ENCODE data around the gene CREG2. TPM values are rescaled to one million over a fixed set of nuclear protein-coding genes. Genes with fewer than 3 reads are reported as not detected.
"Not testable (repeated sequence)": the region's sequence is repeated elsewhere in the genome, so short reads cannot be mapped to it uniquely, and the experiment has no call there.

Gene CREG2
- total RNA-seq, 2 experiments from 2014 or later, result not detected

GRCh38 chr2:101316568-101316967, 70.7 kb downstream of the CREG2 start:
- POLR2A ChIA-PET; H3K27ac Mint-ChIP-seq; DNase-seq; ATAC-seq; H3K9me3 Mint-ChIP-seq (ENCODE audit: insufficient read depth); H3K4me3 Mint-ChIP-seq; H3K36me3 Mint-ChIP-seq (ENCODE audit: low read depth): not testable (repeated sequence)
- CTCF ChIA-PET, result interaction anchor here (1.4 kb wide), 1 partner anchor 9 kb away, joined by 3 read pairs; no protein-coding TSS in a partner anchor
- Mint-ChIP-seq H3K27me3 (ENCODE audit: low read depth) (peaks cover 13% of the 10 kb centered on the region), H3K4me1 (ENCODE audit: low read depth) (peaks cover 25% of the 10 kb centered on the region)

DNA sequence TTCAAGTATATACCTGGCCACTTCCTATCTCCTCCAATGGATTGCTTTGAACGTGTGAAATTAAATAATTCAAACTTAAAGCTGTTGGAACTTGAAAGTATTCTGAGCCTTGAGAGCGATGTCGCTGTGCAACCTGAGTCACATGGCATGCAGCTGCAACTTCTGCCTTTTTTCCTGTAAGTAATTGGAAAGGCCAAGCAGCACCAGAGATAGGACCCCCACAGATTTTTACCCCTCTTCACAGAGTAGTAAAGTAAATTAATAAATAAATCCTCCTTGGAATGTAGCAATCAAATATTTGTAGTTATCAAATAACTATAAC, 75.6 kb downstream of the CREG2 start:
- Mint-ChIP-seq H3K9me3 (ENCODE audit: insufficient read depth) (no peaks in the 10 kb centered on the region), H3K36me3 (ENCODE audit: low read depth) (peaks cover 11% of the 10 kb centered on the region), H3K4me1 (ENCODE audit: low read depth) (peaks cover 52% of the 10 kb centered on the region), H3K4me3 (peak overlapping the region; percentile 12), H3K27ac (peak overlapping the region; percentile 75), H3K27me3 (ENCODE audit: low read depth) (peaks cover 2% of the 10 kb centered on the region)
- no peak for DNase-seq
- ATAC-seq, result no peak
- ChIA-PET CTCF (interaction anchor here (1.0 to 3.3 kb wide), 5 partner anchors 22 to 71 kb away, joined by 3 to 10 read pairs (median 4); no protein-coding TSS in a partner anchor), POLR2A (interaction anchor here (1.1 to 1.2 kb wide), 2 partner anchors 19 to 58 kb away, joined by 3 to 4 read pairs; partner anchors contain the start of gene CNOT11)

- Mint-ChIP-seq H3K36me3 (ENCODE audit: low read depth) (peaks cover 16% of the 10 kb centered on the region), H3K4me3 (peak overlapping the region; percentile 12), H3K27me3 (ENCODE audit: low read depth) (no peaks in the 10 kb centered on the region), H3K4me1 (ENCODE audit: low read depth) (peaks cover 52% of the 10 kb centered on the region), H3K9me3 (ENCODE audit: insufficient read depth) (no peaks in the 10 kb centered on the region), H3K27ac (peak overlapping the region; percentile 75)
- ChIA-PET CTCF (interaction anchor here (0.9 to 3.3 kb wide), 8 partner anchors 22 to 389 kb away, joined by 3 to 10 read pairs (median 4); no protein-coding TSS in a partner anchor), POLR2A (interaction anchor here (1.1 to 1.4 kb wide), 3 partner anchors 20 to 58 kb away, joined by 3 to 4 read pairs (median 4); partner anchors contain the start of gene CNOT11)
- ATAC-seq (no peak), DNase-seq (no peak)
Measured at GRCh38 chr2:101310834-101311695, 76.2 kb downstream of the CREG2 start.

- Mint-ChIP-seq H3K9me3 (ENCODE audit: insufficient read depth) (no peaks in the 10 kb centered on the region), H3K27ac (no peak overlapping the region)
- POLR2A ChIA-PET, result interaction anchor here (1.4 kb wide), 1 partner anchor 29 kb away, joined by 4 read pairs; no protein-coding TSS in a partner anchor
Measured at GRCh38 chr2:101310090-101310833, 77.0 kb downstream of the CREG2 start.

DNA sequence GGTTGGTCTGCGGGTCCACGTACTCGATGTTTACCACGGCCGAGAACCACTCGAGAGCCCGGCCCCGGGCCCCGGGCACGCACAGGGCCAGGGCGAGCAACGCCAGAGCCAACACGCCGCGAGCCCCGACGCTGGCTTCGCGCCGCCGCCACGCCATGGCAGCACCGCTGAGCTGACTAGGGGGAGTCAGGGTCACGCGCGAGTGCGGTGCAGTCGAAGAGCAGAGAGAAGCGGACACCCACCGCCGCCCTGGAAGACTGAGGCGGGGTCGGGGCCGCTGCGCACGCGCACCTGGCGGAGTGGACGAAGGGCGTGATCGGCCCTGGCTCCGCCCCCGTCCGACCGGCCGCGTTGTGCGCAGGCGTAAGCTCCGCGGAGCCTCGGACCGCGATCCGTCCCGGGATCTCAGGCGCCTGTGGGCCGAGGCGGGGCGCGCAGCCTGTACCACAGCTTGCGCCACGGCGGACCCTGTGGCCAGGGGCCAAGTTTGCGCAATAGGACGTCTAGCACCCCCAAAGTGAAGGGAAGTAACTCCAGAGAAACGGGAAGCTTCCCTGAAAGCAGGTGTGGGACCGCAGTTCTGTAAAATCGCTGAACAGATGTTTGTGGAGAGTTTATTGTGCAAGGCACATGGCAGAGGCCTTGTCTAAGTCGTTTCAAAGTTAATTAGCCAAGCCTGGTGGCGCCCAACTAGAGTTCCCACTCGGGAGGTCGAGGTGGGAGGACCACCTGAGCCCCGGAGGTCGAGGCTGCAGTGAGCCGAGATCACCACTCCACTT, 78.7 kb downstream of the CREG2 start, which contains the start of gene RNF149:
RNF149 (minus strand) TSS at position 270 of the 779 bp plus-strand sequence; CDS start at position 157, 113 bp downstream.
- Mint-ChIP-seq H3K4me3 (peak within 1 kb of the TSS; percentile 93), H3K27me3 (ENCODE audit: low read depth) (no peaks in the 10 kb centered on the region), H3K27ac (peak within 1 kb of the TSS; percentile 94), H3K9me3 (ENCODE audit: insufficient read depth) (no peaks in the 10 kb centered on the region), H3K36me3 (ENCODE audit: low read depth) (peaks cover 37% of the 10 kb centered on the region), H3K4me1 (ENCODE audit: low read depth) (peaks cover 66% of the 10 kb centered on the region)
- peak; percentile 73 for ATAC-seq
- ChIA-PET POLR2A (interaction anchor here (0.6 to 1.8 kb wide), 12 partner anchors 10 to 1926 kb away, joined by 3 to 30 read pairs (median 5); partner anchors contain the start of gene MAP4K4), CTCF (interaction anchor here (0.7 to 1.3 kb wide), 9 partner anchors 17 to 80 kb away, joined by 3 to 12 read pairs (median 3); no protein-coding TSS in a partner anchor)
- DNase-seq, result peak; percentile 92

More at GRCh38 chr2:101310090-101310833, 77.0 kb downstream of the CREG2 start:
- no peak for ATAC-seq
- CTCF ChIA-PET, result interaction anchor here (0.9 to 3.3 kb wide), 5 partner anchors 23 to 390 kb away, joined by 3 to 10 read pairs (median 3); no protein-coding TSS in a partner anchor
- H3K27me3 Mint-ChIP-seq (ENCODE audit: low read depth), result no peaks in the 10 kb centered on the region
- H3K36me3 Mint-ChIP-seq (ENCODE audit: low read depth), result peaks cover 24% of the 10 kb centered on the region
- peaks cover 55% of the 10 kb centered on the region for H3K4me1 Mint-ChIP-seq (ENCODE audit: low read depth)
- DNase-seq, result no peak
- H3K4me3 Mint-ChIP-seq, result no peak overlapping the region

DNA sequence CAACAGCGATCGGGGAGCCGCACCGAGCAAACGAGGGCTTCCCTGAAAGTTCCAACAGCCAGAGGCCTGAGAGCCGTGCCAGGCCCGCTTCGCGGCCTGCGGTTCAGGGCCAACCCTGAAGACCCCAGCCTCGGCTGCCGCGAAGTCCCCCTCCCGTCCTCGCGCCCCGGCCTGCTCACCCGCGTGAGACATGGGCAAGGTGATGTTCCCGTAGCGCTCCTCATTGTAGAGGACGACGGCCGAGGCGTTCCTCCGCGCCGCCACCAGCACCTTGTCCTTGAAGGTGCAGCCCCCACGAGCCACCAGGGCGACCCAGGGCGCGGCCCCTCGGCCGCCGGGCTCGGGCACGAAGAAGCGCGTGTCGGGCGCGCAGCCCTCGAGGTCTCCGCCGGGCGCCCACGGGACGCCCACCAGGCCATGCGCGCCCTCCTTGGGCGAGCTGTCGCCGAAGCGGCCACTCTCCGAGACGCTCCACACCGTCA, 79.3 kb downstream of the CREG2 start:
- ATAC-seq (peak; percentile 24), DNase-seq (peak; percentile 41)
- Mint-ChIP-seq H3K4me3 (peak overlapping the region; percentile 93), H3K36me3 (ENCODE audit: low read depth) (peaks cover 38% of the 10 kb centered on the region), H3K4me1 (ENCODE audit: low read depth) (peaks cover 70% of the 10 kb centered on the region), H3K27me3 (ENCODE audit: low read depth) (no peaks in the 10 kb centered on the region), H3K27ac (peak overlapping the region; percentile 94), H3K9me3 (ENCODE audit: insufficient read depth) (no peaks in the 10 kb centered on the region)
- ChIA-PET POLR2A (interaction anchor here (1.0 to 1.8 kb wide), 10 partner anchors 9 to 389 kb away, joined by 3 to 30 read pairs (median 5); partner anchors contain the start of gene MAP4K4), CTCF (interaction anchor here (0.7 to 1.3 kb wide), 6 partner anchors 18 to 56 kb away, joined by 3 to 12 read pairs (median 3); no protein-coding TSS in a partner anchor)

GRCh38 chr2:101307503-101307902, 79.8 kb downstream of the CREG2 start:
- peaks cover 40% of the 10 kb centered on the region for H3K36me3 Mint-ChIP-seq (ENCODE audit: low read depth)
- ATAC-seq (no peak), DNase-seq (no peak)
- H3K9me3 Mint-ChIP-seq (ENCODE audit: insufficient read depth), result no peaks in the 10 kb centered on the region
- POLR2A ChIA-PET, result interaction anchor here (1.2 to 2.8 kb wide), 4 partner anchors 20 to 54 kb away, joined by 3 to 17 read pairs (median 10); partner anchors contain the start of gene CNOT11
- CTCF ChIA-PET, result no interaction called here
- H3K27me3 Mint-ChIP-seq (ENCODE audit: low read depth), result no peaks in the 10 kb centered on the region
- H3K4me1 Mint-ChIP-seq (ENCODE audit: low read depth), result peaks cover 74% of the 10 kb centered on the region
- peak overlapping the region; percentile 93 for H3K4me3 Mint-ChIP-seq
- peak overlapping the region; percentile 94 for H3K27ac Mint-ChIP-seq

DNA sequence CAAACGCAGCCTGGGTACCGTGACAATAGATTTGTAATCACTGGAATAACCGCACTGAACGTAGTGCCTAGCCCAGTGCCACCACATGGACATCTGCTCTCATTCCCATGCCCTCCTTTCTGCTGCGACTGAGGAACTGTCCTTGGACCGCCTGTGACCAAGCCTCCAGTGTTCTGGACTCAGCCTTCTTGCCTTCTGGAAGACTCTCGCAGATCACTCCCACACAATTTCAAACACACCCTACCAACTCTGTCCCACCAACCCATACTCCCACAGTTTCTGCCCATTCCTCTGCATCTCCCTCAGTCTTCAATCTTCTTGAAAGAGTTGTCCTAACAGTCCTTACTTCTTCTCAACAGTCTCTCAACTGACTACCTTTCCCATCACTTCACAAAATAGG, 80.9 kb downstream of the CREG2 start:
- peaks cover 50% of the 10 kb centered on the region for H3K36me3 Mint-ChIP-seq (ENCODE audit: low read depth)
- POLR2A ChIA-PET, result interaction anchor here (0.7 to 2.8 kb wide), 4 partner anchors 21 to 156 kb away, joined by 3 to 17 read pairs (median 10); partner anchors contain the start of gene CNOT11
- no peaks in the 10 kb centered on the region for H3K9me3 Mint-ChIP-seq (ENCODE audit: insufficient read depth)

GRCh38 chr2:101305492-101306078, 81.7 kb downstream of the CREG2 start:
- Mint-ChIP-seq H3K4me1 (ENCODE audit: low read depth) (peaks cover 73% of the 10 kb centered on the region), H3K4me3 (peak overlapping the region; percentile 93), H3K27ac (peak overlapping the region; percentile 67), H3K9me3 (ENCODE audit: insufficient read depth) (no peaks in the 10 kb centered on the region), H3K36me3 (ENCODE audit: low read depth) (peaks cover 55% of the 10 kb centered on the region), H3K27me3 (ENCODE audit: low read depth) (no peaks in the 10 kb centered on the region)
- DNase-seq, result no peak
- CTCF ChIA-PET, result interaction anchor here (0.6 kb wide), 1 partner anchor 66 kb away, joined by 3 read pairs; no protein-coding TSS in a partner anchor
- POLR2A ChIA-PET, result interaction anchor here (1.8 to 2.8 kb wide), 2 partner anchors 22 to 53 kb away, joined by 16 to 17 read pairs; partner anchors contain the start of gene CNOT11
- no peak for ATAC-seq

More for the DNA sequence above, 80.9 kb downstream of the CREG2 start:
- peak overlapping the region; percentile 94 for H3K27ac Mint-ChIP-seq
- no peaks in the 10 kb centered on the region for H3K27me3 Mint-ChIP-seq (ENCODE audit: low read depth)
- peak overlapping the region; percentile 93 for H3K4me3 Mint-ChIP-seq
- peaks cover 75% of the 10 kb centered on the region for H3K4me1 Mint-ChIP-seq (ENCODE audit: low read depth)
- ATAC-seq (peak; percentile 0), DNase-seq (no peak)
- CTCF ChIA-PET, result no interaction called here

DNA sequence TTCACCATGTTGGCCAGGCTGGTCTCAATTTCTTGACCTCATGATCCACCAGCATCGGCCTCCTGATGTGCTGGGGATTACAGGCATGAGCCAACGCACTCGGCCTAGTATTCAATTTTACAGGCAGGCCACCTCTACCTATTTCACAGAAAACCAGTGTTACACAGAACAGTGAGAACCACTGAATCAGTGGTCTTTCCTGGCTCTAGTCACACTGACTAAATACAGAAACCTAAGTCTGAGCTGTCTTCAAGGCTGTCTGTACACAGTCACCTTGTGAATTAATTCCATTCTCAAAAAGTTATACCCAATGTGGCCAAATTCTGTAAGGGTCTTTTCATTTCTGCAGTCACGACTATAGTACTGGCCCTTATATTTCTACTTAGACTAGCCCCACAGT, 82.3 kb downstream of the CREG2 start:
- Mint-ChIP-seq H3K36me3 (ENCODE audit: low read depth) (peaks cover 56% of the 10 kb centered on the region), H3K4me3 (peak overlapping the region; percentile 93), H3K27me3 (ENCODE audit: low read depth) (no peaks in the 10 kb centered on the region), H3K4me1 (ENCODE audit: low read depth) (peaks cover 72% of the 10 kb centered on the region), H3K9me3 (ENCODE audit: insufficient read depth) (no peaks in the 10 kb centered on the region), H3K27ac (peak overlapping the region; percentile 67)
- DNase-seq, result no peak
- POLR2A ChIA-PET, result interaction anchor here (2.8 kb wide), 1 partner anchor 23 kb away, joined by 17 read pairs; no protein-coding TSS in a partner anchor
- ATAC-seq, result no peak
- CTCF ChIA-PET, result interaction anchor here (0.6 kb wide), 1 partner anchor 65 kb away, joined by 3 read pairs; no protein-coding TSS in a partner anchor
